ENCODE data around the gene ARL5C.
"Not testable (repeated sequence)": the region's sequence is repeated elsewhere in the genome, so short reads cannot be mapped to it uniquely, and the experiment has no call there.

The ARL5C gene

GRCh38 chr17:39194089-39194984 is 28.4 kb upstream of the ARL5C start:
- DNase-seq = no peak

- DNase-seq = no peak
These were observed 27.4 kb upstream of the ARL5C start for GRCh38 chr17:39193346-39193745.

- DNase-seq = no peak
These were observed 26.9 kb upstream of the ARL5C start for GRCh38 chr17:39192901-39193300.

- DNase-seq = no peak
These were observed 26.0 kb upstream of the ARL5C start for GRCh38 chr17:39191750-39192510.

GRCh38 chr17:39187152-39187830 is 21.3 kb upstream of the ARL5C start:
- DNase-seq = no peak

GRCh38 chr17:39186481-39187002 is 20.6 kb upstream of the ARL5C start:
- no peak for DNase-seq

GRCh38 chr17:39183720-39184119 is 17.8 kb upstream of the ARL5C start:
- DNase-seq = no peak

- DNase-seq = no peak
These were observed 17.1 kb upstream of the ARL5C start for GRCh38 chr17:39183045-39183444.

- DNase-seq = no peak
These were observed 15.3 kb upstream of the ARL5C start for GRCh38 chr17:39181303-39181702.

GRCh38 chr17:39178536-39178935 is 12.6 kb upstream of the ARL5C start:
- no peak for DNase-seq

- DNase-seq = no peak
These were observed 11.3 kb upstream of the ARL5C start for GRCh38 chr17:39177256-39177655.

GRCh38 chr17:39175695-39176093 is 9.7 kb upstream of the ARL5C start:
- DNase-seq = no peak

GRCh38 chr17:39174920-39175694 is 9.1 kb upstream of the ARL5C start:
- DNase-seq = peak; percentile 72

- DNase-seq = no peak
These were observed 7.7 kb upstream of the ARL5C start for GRCh38 chr17:39173526-39174274.

GRCh38 chr17:39173080-39173479 is 7.1 kb upstream of the ARL5C start:
- DNase-seq = no peak

- no peak for DNase-seq
These were observed 6.0 kb upstream of the ARL5C start for GRCh38 chr17:39171933-39172332.

- no peak for DNase-seq
These were observed 4.6 kb upstream of the ARL5C start for GRCh38 chr17:39170558-39170957.

- no peak for DNase-seq
These were observed 4.1 kb upstream of the ARL5C start for GRCh38 chr17:39170109-39170508.

GRCh38 chr17:39169518-39169917 is 3.6 kb upstream of the ARL5C start:
- DNase-seq = no peak

- no peak for DNase-seq
These were observed 3.1 kb upstream of the ARL5C start for GRCh38 chr17:39169101-39169500.

- not testable (repeated sequence) for DNase-seq
These were observed 2.5 kb upstream of the ARL5C start for GRCh38 chr17:39168503-39168902.

GRCh38 chr17:39167476-39167875 is 1.5 kb upstream of the ARL5C start:
- peak; percentile 16 for DNase-seq

Data from CD4-positive, alpha-beta T cell treated with Interleukin-4 for 4 hours (primary cell).